GM19023 (cell line): ENCODE results near the gene BTF3.
"Not testable (repeated sequence)": the region's sequence is repeated elsewhere in the genome, so short reads cannot be mapped to it uniquely, and the experiment has no call there.

Experiments
- ATAC-seq: cut with Tn5 transposase; IDR thresholded peaks from one replicate; pipeline ENCODE4 v1.9.1; 2021; ENCODE audit warnings: mild to moderate bottlenecking, moderate library complexity; ENCODE audit not compliant: unreplicated experiment

The BTF3 gene

GRCh38 chr5:73498057-73498992 lies at the start of gene BTF3:
Gene BTF3 (plus strand): TSS chr5:73498442. CDS start chr5:73498668, 226 bp downstream.
- ATAC-seq = peak; percentile 95

DNA sequence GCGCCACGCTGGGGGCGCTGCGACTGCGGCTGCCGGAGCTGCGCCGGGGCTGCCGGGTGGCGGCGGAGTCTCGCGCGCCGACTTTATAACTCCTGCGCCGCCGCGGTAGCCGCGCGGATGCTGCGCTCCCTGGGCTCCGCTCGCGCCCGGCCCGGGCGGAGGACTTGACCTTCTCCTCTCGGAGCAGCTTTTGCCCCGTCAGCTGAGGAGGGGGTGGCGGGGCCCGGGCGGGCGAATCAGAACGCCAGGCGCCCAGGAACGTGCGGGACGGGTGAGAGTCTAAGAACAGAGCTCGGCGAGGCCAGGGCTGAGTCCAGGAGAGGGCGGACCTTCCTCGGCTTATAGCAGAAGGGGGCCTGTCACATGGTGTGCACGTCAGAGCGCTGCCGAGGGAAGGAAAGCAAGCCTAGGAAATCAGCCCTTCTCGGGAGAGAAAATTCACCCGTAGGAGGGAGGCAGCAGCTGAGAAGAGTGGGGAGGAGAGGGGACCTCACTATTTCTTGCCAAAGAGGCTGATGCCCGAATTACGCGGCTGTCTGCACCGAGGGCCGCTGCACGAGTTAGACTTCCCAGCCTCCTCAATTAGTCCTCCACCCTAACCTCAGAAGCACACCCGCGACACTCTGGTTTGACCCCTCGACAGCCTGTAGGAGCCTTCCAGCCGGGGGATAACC lies 49.6 kb upstream of the BTF3 start, which contains the start of gene FOXD1:
Gene FOXD1 (minus strand): TSS at position 315 of the 674 bp plus-strand sequence. CDS start 415 bp downstream, outside the sequence.
- ATAC-seq = peak; percentile 43

DNA sequence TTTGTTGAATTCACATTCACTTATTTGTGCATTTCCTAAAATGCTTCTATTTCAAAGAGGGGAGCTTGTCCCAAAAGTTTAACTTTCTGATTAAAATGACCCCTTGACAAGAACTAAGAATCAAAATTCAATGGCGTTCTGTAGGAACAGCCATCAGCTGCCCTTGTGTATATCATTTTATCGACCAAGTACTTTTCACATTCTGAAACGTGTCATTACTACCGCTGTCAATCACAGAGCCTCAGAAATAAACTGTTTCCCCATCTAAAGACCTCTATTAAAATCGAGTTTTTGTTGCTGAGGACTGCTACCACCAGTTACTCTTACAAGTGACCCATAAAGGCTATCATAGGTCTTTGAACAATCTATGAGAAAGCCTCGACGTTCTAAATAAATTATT lies 48.1 kb upstream of the BTF3 start:
- no peak for ATAC-seq

DNA sequence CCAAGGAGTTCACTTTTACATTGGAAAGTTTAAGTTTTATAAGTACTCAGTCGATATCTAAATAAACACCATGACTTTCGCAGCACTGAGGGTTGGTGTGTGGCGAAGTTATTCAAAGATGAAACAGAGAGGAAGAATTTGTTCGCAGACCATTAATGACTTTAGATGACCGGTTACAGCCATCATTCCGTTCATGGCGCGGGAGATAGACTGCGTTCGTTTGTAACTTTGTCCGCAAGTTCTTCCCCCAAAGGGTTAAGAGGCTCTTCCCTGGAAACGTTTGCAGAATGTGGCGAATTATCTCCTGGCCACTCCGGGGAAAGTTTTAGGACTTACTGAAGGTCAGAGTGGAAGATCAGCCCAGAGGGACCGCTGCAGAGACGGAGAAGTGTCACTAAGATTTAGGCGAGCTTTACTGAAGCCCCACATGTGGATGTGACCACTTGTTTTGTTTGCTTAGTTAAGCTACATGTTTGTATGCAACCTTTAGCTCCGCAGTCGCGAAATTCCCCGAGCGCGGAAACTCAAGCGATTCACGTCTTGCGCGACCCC lies 47.5 kb upstream of the BTF3 start:
- ATAC-seq = no peak

- ATAC-seq = no peak
Observed at GRCh38 chr5:73451224-73452130, 46.8 kb upstream of the BTF3 start.

GRCh38 chr5:73452215-73452614 lies 46.0 kb upstream of the BTF3 start:
- no peak for ATAC-seq

DNA sequence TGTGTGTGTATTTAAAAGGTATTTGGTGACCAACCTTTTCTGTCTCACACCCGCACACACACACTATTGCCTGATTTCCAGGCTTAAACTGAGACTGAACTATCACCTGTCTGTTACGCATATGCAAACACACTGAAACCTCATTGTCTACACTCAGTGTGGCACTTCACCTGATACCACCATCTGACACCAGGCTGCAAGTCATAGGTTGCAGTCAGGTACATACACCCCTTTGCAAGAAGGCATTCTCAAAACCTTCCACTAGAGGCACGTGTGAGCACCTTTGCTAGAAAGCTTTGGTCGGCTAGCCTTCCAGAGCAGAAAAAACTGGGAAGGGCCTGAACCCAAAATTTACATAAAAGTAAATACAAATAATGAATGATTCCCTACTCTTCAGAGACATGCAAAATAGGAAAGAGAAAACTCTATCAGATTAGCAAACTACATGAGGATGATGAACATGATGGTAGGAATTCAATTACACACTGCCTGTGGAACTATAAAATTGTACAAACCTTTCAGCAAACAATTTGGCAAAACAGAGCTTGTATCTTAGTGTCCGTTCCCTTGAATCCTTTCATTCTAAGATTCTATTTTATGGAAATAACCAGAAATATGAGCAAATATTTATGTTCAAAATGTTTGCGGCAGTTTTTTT lies 43.7 kb upstream of the BTF3 start:
- peak; percentile 68 for ATAC-seq

DNA sequence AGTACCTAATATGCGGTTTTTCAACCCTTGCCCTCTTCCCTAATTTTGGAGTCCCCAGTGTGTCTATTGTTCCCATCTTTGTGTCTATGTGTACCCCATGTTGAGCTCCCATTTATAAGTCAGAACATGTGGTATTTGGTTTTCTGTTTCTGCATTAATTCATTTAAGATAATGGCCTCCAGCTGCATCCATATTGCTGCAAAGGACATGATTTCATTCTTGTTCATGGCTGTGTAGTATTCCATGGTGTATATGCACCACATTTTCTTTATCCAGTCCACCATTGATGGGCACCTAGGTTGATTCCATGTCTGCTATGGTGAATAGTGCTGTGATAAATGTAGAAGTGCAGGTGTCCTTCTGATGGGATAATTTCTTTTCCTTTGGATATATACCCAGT lies 41.8 kb upstream of the BTF3 start:
- ATAC-seq = not testable (repeated sequence)

- ATAC-seq = no peak
Observed at GRCh38 chr5:73459366-73459765, 38.9 kb upstream of the BTF3 start.

DNA sequence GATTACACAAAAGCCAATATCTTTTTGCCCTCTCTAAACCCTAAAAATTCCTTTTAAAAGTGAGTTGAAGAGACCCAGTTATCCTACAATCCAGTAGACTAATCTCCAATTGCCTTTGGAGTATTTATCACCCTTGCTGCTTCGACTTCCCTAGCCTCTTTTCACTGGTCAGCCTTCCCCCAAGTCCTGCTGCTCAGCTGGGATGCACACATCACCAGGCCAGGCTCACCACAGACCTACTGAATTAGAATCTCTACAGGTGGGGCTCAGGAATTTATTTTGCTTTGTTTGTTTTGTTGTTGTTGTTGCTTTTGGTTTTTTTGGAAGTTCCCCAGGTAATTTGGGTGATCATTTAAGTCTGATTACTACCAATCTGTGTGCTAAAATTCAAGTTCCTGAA lies 38.1 kb upstream of the BTF3 start:
- no peak for ATAC-seq

DNA sequence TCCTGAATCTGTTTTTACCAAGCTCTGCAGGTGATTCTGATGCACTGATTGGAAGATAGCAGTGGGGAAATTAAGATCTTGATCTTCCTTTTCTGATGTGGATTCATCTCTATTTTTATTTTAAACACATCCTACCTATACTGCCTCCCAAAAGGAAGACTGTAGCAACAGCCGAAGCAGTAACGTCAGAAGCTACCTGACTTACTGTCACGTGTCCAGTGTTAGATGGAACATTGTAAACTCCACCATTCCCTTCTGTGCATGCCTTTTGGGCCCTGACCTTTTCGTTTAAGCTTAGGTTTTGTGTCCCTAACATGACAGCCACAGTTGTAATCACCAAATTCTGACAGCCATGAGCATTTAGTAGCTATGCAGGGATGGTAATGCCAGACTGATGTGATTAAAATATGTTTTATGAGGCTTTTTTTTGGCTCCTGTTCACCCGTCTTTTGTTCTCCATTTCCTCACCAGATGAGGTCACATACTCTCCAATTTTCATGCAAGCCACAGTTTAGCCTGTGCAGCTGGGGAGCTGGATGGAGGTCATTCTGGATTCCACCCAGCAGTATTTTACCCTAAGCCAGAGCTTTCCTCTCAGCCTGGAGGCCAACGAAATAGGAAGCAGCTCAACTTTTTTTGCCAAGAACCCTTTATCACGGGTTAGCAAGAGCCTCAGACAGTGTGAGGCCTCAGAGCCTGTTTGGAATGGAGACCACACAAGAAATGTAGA lies 34.1 kb upstream of the BTF3 start:
- ATAC-seq = no peak

GRCh38 chr5:73468638-73469037 lies 29.6 kb upstream of the BTF3 start:
- not testable (repeated sequence) for ATAC-seq

DNA sequence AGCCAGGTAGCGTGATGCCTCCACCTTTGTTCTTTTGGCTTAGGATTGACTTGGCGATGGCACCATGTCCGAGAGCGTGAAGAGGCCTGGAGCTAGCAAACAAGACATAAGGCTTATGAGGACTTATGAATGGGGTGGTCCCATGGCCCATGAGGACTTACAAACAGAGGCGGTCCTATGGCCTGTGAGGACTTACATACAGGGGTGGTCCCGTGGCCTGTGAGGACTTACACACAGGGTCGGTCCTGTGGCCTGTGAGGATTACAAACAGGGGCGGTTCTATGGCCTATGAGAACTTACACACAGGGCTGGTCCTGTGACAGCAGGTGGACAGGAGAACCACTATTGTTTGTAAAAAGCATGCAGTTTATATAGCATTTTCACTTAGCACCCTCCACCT lies 28.4 kb upstream of the BTF3 start:
- ATAC-seq = no peak

DNA sequence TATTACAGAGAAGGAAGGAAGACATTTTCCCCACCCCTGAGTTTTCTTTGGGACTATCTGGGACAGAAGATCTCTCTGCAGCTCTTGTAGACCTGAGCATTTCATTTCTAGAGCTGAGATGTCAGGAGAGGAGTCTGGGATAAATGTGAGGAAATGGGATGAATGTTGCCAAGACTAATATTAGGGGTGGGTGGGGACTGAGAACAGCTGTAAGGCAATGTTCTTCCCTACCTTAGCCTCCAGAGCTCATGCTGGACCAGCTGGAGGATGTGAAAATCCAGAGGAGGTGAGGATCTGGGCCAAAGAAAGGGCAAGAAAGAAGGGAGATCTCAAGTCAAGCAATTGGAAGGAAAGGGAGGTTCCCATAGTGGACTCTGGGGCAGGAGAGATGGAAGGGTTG lies 26.6 kb upstream of the BTF3 start:
- ATAC-seq = no peak

DNA sequence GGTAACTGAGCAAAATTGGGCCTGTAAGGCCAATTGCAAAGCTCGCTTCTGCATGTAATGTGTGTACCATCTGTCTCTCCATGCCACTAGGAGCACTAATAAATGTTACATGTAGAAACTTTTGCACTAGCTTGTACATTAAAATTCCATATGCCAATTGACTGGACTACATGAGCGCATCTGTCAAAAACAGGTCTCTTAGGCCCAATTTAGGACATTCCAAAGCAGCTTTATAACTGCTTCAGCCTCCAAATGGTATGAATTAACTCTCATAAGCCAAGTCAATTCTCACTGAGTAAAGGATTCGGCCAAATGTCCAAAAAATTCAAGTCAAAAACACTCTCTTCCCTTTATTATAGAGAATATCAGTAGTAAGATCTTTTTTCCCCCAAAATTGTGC lies 26.1 kb upstream of the BTF3 start:
- ATAC-seq = no peak

GRCh38 chr5:73480500-73480899 lies 17.7 kb upstream of the BTF3 start:
- ATAC-seq = no peak

DNA sequence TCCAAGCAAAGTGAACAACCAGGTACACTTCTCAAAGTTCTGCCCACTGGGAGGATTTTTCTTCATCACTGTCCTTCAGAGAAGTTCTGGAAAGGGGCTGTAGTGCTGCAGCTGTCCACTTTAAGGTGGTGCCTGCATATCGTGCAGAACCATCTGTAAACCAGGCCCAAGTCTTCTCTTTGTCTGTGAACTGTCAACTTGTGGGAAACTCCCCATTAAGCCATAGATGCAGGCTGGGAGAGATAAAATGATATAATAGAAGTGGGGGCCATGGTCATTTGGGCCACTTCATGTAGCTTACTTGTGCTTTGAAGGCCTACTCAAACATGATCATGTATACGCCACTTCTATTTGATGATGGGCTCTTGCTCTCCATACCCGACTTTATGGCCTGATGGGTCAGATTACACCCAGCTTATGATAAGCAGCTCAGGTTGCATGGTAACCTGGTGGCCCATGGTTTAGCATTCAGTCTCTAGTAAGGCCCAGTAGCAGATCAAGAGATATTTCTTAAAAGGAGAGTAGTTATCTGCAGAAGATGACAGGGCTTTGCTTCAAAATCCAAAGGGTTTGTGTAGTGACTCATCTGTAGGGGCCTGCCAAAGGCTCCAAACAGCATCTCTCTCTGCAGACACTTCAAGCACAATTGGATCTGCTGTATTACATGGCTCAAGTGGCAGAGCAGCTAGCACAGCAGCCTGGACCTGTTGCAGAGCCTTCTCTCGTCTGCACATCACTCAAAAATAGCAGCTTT lies 15.7 kb upstream of the BTF3 start:
- ATAC-seq = no peak

DNA sequence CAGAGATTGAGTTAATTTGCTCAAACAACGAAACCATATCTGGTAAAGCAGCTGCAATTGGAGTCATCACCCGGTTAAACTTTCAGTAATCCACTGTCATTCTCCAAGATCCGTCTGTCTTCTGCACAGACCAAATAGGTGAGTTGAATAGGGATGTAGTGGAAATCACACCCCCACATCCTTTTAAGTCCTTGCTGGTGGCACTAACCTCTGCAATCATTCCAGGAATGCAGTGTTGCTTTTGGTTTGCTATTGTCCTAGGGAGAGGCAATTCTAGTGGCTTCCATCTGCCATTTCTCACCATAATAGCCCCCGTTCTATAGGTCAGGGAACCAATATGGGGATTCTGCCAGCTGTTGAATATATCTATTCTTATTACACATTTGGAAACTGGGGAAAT lies 14.6 kb upstream of the BTF3 start:
- ATAC-seq = no peak

- ATAC-seq = no peak
Observed at GRCh38 chr5:73484511-73484910, 13.7 kb upstream of the BTF3 start.
